HG03196 (cell line): ENCODE measurements around the gene KIF17.
A peak's percentile ranks its signal among the peaks of the same experiment; 100 is the strongest.

Source experiments
- ATAC-seq: cut with Tn5 transposase; IDR thresholded peaks from one replicate; pipeline ENCODE4 v1.9.1; 2021; ENCODE audit not compliant: unreplicated experiment

Gene KIF17

DNA sequence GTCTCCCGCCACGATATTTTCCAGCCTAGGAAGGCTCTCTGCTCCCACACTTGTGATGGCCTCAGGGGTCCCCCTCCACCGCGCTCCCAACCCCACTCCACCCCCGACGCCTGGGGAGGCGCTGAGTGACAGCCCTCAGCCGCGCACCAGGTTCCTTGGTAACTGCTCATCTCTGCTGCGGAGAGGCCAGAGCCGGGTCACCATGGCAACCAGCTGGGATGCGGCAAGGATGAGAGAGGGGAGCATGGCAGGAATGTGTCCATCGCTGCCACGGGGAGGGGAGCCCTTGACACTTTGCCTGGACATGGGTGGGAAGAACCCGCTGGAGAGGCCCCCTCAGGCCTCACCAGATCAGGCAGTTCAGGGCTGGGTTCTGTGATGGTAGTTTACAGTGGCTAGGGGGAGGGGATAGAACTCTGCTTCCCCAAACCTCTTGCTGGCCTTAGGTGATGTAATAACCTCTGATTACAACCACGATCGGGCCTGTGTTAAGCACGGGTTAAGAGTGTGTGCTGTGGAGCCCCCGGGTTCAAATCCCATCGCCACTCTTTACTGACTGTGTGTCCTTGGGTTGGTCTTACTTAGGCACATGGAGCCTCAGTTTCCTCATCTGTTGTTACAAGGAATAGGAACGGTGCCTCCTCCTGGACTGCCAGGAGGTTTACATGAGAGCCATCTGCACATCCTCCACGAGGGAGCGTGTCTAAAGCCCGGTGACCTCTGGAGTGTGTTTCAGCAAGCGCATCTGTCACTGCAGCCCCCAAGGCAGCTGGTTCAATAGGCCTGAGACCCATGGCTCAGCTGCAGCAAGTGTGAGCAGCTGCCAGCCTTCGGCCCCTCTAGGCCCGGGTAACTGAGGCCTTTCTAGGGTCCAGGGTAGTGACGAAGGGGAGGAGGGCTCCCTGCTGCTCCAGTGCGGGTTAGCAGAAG is 6.3 kb downstream of the KIF17 start:
- no peak for ATAC-seq

DNA sequence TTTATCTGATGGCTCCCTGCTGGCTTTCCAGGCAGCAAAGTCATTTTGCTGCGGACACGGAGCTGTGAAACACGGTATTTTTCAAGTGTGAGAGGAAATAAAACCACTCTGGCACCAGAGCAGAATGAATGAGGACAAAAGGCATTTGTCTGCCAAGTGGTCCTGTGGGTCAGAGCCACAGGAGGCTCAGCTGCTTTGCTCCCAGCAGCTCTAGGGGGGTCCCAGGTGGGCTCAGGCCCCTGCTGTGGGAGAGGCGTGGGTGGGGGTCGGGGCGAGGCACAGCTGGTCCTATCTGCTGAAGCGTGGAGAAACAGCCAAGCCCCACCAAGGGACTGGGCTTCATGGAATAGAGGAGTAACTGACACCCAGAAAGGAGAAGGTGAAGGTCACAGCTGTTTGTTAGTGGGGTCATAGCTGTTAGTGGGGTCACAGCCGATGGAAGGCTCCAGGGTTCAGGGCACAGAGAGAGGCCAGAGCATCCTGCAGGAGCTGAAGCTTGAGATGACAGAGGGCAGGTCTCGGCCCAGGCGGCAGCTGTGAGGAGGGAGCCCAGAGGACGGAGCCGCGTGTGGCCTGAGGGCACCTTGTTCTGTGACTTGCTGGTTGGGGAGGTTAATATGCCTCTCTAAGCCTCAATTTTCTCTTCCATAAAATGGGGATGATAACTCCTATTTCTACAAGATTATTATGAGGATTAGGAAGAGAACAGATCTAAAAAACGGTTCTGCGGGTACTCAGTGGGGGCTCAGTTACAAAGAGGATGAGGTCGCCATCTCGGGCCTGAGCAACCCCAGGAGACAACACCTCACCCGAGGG is 7.1 kb downstream of the KIF17 start:
- ATAC-seq: no peak

DNA sequence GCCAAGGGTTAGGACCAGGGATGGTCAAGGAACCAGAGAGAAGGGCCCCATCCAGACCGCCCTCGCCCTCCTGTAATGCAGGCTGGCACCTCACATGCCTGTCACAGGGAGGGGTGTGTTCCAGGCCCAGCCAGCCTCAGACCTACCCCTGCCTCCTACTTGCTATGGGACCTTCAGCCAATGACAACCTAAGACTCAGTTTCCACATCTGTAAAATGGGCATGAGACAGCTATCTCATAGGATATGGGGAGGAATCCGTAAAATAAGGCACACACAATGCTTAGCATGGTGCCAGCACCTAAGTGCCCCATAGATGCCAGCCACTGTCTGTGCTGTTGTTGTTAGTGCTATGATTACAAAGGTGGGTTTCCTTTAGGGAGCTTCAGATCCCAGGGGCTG is 7.9 kb downstream of the KIF17 start:
- no peak for ATAC-seq

DNA sequence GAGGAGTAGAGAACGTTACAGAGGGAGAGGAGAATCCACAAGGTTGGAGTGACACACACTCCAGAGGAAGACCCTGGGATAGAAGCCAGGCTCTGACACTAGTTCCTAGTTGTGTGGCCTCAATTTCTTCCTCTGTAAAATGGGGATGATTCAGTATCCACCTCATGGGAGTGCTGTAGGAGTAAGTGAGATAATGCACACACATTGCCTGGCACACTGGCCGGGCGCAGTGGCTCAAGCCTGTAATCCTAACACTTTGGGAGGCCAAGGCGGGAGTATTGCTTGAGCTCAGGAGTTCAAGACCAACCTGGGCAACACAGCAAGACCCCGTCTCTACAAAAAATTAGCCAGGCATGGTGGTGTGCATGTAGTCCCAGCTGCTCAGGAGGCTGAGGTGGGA is 8.9 kb downstream of the KIF17 start:
- no peak for ATAC-seq

DNA sequence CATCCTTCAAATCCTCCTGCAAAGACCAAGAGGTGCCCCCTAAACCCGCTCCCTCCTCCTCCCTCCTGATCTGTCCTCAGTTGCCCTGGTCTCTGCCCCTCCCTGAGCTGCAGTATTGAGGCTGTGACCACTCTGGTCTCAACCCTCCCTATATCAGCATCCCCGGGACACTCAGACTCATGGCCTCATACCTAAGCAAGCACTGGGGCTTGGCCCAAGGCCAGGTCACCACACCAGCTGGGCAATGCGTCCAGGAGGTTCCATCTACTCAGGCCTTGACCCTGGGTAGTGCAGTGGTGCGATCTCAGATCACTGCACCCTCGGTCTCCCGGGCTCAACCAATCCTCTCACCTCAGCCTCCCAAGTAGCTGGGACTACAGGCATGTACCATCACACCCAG is 9.8 kb downstream of the KIF17 start:
- ATAC-seq: no peak

DNA sequence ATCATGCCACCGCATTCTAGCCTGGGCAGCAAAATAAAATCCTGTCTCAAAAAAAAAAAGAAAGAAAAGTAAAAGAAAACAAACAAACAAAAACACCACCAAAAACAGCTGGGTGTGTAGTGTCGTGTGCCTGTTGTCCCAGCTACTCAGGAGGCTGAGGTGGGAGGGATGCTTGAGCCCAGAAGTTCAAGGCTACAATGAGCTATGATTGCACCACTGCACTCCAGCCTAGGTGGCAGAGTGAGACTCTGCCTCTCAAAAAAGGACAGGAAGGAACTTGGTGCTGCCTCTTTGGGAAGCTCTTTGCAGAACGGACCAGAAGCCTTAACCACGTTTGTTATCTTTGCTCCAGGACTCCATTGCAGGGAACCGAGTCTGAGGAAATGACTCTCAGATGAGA is 11.0 kb downstream of the KIF17 start:
- ATAC-seq: no peak

DNA sequence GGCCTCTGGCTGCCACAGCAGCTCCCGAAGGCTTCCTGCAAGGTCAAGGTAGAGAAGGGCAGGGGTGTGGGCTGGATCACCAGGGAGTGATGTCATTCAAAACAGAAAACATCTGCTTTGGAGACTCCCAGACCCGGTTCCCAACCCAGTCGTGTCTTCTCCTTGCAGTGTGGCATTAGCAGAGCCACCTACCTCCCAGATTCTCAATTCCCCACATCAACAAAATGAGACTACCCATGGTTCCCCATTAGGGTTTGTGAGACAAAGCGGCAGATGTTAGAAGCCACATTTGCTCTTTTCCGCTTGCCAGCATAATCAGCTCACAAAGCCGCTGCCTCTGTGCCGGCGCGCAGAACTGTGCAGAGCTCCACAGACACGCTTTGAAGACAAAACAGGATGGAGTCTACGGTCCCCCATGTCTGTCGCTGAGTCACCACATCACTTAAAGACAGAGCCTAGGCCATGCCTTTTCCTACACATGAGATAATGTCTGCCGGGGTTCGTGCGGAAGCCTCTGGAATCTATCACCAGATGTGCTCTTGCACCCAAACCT is 12.5 kb downstream of the KIF17 start:
- no peak for ATAC-seq

DNA sequence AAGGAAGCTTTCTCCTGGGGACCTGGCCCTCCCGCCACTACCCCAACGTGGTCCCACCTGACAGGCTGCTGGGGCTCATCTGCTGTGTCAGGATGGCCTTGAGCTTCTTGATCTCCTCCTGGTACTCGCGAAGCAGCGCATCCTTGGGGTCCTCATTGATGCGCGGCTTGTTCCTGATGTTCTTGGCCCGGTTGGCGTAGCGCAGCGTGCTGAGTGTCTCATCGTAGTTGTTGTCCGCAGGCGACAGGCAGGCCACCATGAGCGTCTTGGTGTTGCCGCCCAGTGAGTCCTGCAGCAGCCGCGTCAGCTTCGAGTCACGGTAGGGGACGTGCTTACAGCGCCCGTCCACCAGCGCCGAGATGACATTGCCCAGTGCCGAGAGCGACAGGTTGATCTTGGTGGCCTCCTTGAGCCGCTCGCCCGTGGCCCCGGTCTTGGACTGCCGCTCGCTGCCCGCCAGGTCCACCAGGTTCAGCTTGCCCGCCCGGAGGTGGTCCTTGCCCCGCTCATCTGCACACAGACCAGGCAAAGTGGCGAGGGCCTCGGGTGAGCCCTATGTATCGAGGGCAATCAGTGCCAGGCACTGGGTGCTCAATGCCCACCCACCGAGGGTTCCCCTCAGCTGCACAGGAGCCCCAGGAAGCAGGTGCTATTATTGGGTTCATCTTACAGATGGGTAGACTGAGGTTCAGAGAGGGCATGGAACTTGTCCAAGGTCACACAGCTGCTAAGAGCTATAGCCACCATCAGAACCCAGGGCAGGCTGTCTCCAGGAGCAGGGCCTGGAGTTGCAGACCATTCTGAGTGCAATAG is 13.2 kb downstream of the KIF17 start:
- ATAC-seq: no peak

DNA sequence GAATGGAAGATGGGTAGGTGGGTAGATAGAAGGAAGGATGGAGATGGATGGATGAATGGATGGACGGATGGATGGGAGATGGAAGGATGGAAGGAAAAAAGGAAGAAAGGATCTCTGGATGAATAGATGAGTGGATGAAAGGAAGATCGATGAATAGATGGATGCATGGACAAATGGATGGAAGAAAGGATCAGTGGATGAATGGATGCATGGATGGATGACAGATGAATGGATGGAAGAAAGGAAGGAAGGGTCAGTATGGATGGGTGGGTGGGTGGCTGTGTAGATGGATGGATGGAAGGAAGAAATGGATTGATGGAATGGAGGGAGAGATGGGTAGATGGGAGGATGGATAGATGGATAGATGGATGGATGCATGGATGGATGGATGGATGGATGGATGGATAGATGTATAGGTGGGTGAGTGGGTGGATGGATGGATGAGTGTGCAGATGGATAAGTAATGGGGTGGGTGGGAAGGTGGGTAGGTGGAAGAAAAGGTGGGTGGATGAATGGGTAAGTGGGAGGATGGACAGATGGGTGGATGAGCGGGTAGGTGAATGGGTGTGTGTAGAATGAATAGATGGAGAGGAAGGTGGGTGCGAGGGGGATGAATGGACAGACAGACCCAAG is 14.6 kb downstream of the KIF17 start:
- ATAC-seq: no peak

DNA sequence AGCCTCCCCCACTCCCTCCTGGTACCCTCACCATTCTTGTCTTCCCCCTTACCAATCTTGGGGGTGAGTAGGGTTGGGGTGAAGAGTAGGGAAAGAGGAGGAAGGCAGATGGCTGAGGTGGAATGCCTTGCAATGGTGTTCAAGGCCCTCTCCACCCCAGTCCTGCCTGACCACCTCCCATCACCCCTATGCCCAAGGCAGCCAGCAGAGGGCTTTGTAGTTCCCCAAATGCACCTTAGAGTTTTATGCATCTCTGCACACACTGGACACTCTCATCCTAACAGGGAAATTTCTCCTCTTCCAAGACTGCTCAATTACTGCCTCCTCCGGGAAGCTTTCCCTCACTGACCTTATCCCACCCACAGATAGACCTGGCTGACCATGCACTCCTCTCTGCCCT is 15.4 kb downstream of the KIF17 start:
- no peak for ATAC-seq

DNA sequence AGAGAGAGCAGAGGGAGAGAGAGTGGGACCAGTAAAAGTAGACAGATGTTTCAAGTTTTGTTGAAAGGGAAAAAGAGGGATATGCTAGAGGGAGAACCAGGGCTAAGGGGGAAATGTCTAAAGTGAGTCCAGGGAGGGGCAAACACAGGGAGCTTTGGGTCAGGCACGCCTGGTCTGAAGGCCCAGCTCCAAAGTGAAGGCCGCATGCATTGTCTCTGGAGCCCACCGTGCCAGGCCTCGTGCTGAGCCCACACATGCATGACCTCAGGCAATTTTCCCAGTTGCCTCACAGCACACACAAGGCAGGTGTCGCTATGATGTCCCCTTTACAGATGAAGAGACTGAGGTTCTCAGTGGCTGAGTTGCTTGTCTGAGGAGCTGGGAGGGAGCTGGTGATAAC is 16.0 kb downstream of the KIF17 start:
- no peak for ATAC-seq

DNA sequence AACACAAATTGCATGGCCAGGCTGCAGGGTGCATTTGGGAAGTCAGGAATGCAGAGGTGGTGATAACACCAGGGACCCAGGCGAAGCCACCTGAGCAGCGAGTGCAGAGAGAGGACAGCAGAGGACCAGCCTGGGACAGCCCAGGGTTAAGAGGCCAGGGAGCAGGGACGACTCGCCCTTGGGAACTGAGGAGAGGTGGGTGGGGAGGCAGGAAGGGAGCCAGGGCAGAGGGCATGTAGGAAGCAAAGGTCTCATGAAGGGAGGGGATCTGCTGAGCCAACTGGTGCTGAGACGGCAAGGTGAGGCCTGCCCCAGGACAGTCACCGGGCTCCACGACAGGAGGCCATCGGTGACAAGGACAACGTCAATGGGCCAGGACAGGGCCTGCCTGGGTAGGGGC is 16.4 kb downstream of the KIF17 start:
- ATAC-seq: no peak

DNA sequence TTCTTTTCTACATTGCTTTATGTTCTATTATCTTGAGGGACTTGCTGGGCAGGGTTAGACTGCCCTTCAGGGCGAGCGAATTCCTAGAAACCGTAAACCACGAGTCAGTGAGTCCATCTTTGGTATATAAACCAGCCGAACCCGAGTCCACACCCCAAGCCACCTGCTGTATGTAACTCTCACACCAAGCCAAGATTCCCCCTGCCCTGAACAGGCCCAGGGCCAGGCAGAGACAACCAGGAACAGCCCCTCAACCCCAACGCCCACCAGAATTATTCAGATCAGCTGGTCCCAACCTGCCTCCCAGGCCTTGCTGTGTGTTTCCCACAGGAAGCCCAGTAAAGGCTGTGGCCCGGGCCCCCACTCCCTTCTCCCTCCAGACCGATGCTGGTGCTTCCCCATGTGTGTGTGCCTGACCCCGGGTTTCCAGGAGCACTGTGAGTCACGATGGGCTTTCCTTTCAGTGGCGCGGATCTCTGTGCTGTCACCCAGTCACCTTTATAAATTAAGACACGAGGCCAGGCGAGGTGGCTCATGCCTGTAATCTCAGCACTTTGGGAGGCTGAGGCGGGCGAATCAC is 17.1 kb downstream of the KIF17 start:
- ATAC-seq: no peak

DNA sequence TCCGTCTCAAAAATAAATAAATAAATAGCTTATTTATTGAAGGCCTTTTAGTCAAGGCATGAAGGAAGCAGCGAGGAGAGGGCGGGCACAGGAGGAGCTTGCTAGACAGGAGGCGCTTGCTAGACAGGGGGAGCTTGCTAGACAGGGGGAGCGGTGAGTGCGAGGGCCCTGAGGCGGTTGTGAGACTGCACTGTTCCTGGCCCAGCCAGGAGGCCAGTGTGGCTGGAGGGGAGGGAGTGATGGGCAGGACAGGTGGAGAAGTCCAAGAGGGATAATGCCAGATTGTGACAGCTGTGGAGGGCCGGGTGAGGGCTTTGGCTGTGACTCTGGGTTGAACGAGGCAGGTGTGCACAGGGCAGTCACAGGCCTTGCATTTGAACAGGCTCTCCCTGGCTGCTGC is 18.2 kb downstream of the KIF17 start:
- no peak for ATAC-seq

DNA sequence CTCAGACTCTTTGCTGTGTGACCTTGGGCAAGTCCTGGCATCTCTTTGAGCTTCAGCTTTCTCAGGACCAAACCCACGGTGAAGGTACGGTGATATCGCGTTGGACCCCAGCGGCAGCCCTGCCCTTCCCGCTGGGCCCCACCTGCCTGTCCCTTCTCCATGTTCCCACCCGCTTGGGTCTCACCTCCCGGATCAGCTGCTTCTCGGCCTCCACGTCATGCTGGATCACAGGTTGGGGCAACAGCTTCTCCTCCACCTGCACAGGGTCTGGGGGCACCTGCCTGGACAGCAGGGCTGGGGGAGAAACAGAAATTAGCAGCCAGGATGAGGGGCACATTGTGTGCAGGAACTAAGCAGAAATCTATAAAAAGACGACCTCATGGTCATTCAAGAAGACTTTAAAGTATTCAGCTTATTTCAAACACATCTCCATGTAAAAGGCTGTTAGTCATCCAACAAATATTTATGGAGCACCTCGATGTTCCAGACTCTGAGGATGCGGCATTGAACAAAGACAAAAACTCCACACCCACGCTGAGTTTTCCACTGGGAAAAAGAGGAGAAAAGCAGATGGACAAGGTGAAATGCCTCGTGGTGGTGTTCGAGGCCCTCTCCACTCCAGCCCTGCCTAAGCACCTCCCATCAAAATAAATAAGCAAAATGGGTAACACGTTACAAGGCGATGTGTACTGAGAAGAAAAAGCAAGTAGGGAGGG is 19.5 kb downstream of the KIF17 start:
- ATAC-seq: no peak

DNA sequence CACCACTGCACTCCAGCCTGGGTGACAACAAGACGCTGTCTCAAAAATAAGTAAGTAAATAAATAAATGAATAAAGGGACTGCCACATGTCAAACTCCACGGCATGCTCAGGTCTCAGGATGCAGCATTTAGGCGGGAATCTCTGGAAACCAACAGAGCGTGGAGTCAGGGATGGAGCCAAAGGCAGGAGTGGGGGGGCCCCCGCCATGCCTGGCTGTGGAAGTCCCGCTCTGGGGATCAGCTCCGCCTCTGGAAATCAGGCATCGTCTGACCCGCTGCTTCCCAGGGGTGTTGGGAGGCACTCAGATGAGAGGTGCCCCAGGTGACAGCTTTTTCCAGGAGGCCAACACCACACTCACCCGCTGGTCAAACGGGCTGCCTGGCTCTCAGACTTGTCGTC is 20.2 kb downstream of the KIF17 start:
- no peak for ATAC-seq

DNA sequence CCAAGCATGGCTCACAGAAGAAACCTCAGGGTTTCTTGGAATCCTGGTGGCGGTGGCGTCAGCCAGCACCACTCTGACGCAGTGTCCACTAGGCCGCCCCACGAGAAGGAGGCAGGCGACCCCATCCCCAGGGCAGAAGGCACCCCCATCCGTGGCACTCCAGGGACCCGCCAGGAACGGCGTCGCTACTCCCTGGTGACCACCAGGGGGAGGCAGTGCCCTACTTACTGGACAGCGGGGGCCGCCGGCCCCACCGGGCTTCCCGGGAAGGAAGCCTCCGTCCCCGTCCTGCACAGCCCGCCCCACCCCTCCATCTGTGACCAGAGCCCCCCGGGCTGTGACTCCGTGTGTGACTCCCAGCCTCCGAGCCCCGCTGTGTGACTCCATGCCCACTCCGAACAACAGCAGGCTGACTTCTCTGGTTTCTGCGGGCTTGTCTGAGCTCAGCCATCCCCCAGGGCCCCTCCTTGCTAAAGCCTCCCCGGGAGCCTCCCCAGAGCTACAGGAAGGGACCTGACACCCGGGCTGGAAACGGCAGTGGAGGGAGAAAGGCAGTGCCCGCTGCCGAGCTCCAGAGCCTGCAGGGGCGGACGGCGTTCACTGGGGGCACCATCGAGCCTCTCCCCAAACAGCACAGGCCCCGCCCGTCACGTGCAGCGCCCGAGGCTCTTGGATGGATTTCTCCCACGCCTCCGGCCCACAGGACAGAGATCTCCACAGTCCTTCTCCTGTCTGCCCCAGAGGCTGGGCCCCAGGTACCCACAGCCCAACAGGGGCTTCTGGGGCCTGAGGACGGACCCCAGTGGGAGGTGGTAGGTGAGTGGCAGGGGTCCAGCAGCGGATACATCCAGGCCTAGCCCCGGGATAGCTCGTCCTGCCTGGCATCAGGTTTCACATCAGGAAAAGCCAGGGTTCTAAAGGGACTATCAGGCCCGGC is 21.1 kb downstream of the KIF17 start:
- ATAC-seq: peak; percentile 72

DNA sequence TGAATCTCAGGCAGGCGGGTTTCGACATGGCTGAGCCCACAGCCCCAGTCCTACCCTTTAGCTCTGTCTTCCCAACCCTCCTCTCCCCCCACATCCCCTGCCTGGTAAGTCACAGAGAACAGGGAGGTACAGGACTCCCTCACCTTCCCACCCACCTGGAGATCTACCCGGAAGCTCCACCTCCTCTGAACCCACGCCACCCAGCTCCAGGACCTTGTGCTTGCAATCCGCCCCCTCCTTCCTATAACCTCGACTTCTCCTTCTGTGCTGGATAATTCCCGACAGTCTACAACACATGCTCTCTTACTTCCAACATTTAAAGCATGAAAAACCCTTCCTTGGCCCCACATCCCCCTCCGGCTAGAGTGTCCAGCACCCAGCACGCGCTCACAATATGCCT is 22.3 kb downstream of the KIF17 start:
- ATAC-seq: no peak

DNA sequence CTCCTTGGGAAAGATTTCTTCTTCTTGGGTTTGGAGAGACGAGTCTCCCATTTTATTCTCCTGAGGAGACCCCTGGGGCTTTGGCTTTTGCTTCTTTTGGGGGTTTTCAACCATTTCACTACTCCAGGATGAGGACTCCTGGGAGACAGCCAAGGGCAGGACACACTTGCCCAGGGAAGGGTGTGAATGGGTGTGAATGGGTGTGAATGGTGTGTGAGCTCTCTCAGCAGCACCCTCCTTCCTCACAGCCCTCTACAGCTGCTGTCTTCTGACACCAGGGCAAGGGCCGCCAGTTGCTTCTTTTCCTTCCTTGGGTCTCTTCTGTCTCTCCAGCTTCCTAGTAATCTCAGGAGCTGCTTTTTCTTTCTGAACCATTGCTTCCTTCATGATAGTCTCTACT is 24.2 kb downstream of the KIF17 start:
- ATAC-seq: no peak
